Epithelial cell of proximal tubule (primary cell): ENCODE data around the gene PLLP. TPM values are rescaled to one million over a fixed set of nuclear protein-coding genes. Genes with fewer than 3 reads are reported as not detected.

Experiments
- DNase-seq: peaks from one replicate; pipeline ENCODE4 v3.0.0-alpha.2; 2011; ENCODE audit warnings: low read depth
- H3K4me3 ChIP-seq: 2 replicates; pipeline ENCODE4 v1.5.1; 2011; ENCODE audit warnings: low read depth, mild to moderate bottlenecking, low read length
- CTCF ChIP-seq: conservative IDR thresholded peaks from 2 replicates; pipeline ENCODE4 v1.5.1; 2012; ENCODE audit warnings: low read depth, mild to moderate bottlenecking, low read length
- total RNA-seq: library from RNA; depleted of rRNA; stranded (reverse); fragments of >200 nt; gene quantifications from 2 replicates; pipeline ENCODE4 v1.2.3, GENCODE V29; 2015

PLLP gene
- total RNA-seq, 1 donor from 2014 or later: 2.5 TPM

- no peak for DNase-seq
- no peak for TF ChIP-seq CTCF
- H3K4me3 ChIP-seq: no peak overlapping the region
Observed at GRCh38 chr16:57255686-57256415, 28.6 kb downstream of the PLLP start.

GRCh38 chr16:57253466-57253865 is 31.0 kb downstream of the PLLP start:
- H3K4me3 ChIP-seq: no peak overlapping the region
- DNase-seq: no peak
- no peak for TF ChIP-seq CTCF

GRCh38 chr16:57252148-57252721 is 32.2 kb downstream of the PLLP start:
- H3K4me3 ChIP-seq: no peak overlapping the region
- peak; percentile 81 for DNase-seq
- TF ChIP-seq CTCF: no peak

GRCh38 chr16:57251352-57251751 is 33.1 kb downstream of the PLLP start:
- DNase-seq: no peak
- TF ChIP-seq CTCF: no peak
- no peak overlapping the region for H3K4me3 ChIP-seq

DNA sequence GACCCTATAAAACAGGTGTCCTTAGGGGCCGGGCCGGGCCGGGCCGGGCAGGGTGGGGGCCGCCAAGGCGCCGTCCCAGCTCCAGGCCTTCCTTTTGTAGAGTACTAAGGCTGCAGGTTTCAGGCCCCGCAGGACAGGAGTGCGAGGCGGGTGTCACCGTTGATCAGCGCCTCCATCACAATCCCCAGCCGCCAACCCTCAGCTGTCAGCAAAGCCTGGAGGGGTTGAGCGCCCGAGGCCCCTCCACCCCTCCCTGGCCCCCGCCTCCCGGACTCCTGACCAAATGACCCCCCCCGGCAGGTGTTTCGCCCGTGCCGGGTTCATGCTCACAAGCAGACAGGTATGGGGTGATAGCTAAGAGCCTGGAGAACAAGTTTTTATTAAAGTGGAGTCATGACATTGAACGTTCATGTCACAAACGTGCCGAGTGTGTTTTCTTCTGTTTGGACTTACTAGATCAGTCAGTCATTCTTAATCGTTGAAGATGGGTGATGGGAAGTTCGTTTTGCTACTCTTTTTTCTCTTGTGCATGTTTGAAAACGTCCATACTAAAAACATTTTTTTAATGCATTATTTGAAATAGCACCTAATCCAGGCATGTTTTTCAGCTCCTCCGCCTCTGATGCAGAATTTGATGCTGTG is 38.9 kb downstream of the PLLP start:
- H3K4me3 ChIP-seq: peak overlapping the region; percentile 84
- TF ChIP-seq CTCF: no peak
- no peak for DNase-seq

- peak within 1 kb of the TSS; percentile 84 for H3K4me3 ChIP-seq
- DNase-seq: peak; percentile 91
- no peak for TF ChIP-seq CTCF
Observed at GRCh38 chr16:57244767-57245471, 39.6 kb downstream of the PLLP start, which contains the start of gene ARL2BP. ARL2BP (plus strand) TSS chr16:57245259; CDS start chr16:57245368, 109 bp downstream.
